ENCODE data around the gene OGDH. TPM values are rescaled to one million over a fixed set of nuclear protein-coding genes. Genes with fewer than 3 reads are reported as not detected.

The OGDH gene
- total and polyA plus RNA-seq, 2 of the 4 experiments (the other 2 are of a cell fraction): 47.4 to 56.5 TPM

DNA sequence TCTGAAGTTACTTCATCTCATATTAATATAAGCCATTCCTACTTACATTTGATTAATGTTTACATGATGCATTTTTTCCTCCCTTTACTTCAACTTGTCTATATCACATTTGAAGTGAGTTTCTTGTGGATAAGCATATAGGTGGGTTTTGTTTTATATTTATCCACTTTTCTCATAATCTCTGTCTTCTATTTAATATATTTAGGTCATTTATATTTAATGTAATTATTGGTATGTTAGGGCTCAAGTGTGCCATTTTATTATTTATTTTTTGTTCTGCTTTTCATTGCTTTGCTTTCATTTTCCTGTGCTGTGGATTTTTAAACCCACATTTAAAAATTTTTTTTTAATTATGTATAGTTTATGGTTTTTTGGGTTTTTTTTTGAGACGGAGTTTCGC lies 54.8 kb downstream of the OGDH start:
- H2BK120ac ChIP-seq (ENCODE audit: low read depth, low read length): no peak overlapping the region
- no peaks in the 10 kb centered on the region for H3K4me1 ChIP-seq (ENCODE audit: control insufficient read depth, insufficient read depth, low read length)
- ChIA-PET POLR2A (ENCODE audit: unreplicated experiment) (no interaction called here), CTCF (no interaction called here)
- BruUV-seq (replicated peaks): no TSS peak
- intact Hi-C loops (cut with micrococcal nuclease) (no loop called here), in situ Hi-C loops (cut with MboI; ENCODE audit: low sequenced_read_pairs) (no loop called here), dilution Hi-C loops (cut with HindIII; ENCODE audit: low sequenced_read_pairs, unreplicated experiment) (no loop called here)
- ATAC-seq (ENCODE audit: low read depth) (no peak), DNase-seq (no peak)
- H2AK9ac ChIP-seq (replicated peaks; ENCODE audit: low read depth, low read length, poor library complexity): no peak overlapping the region
- no CpG with 5 or more reads among the region's 2 CpGs for WGBS, 2 experiments (ENCODE audit: extremely low coverage in 2 of 2, insufficient read length in 1 of 2)
- H3K9ac ChIP-seq (ENCODE audit: low read depth, low read length): no peak overlapping the region
- no peaks in the 10 kb centered on the region for H3K27me3 ChIP-seq (ENCODE audit: control insufficient read depth, insufficient read depth, low read length)
- no peak overlapping the region for H2AFZ ChIP-seq (replicated peaks; ENCODE audit: low read length, poor library complexity)
- H4K8ac ChIP-seq (ENCODE audit: low read depth in 2 of 2, low read length in 2 of 2): no peak overlapping the region
- H3K9me3 ChIP-seq (ENCODE audit: control insufficient read depth, insufficient read depth, low read length): peaks cover 8% of the 10 kb centered on the region
- H3K79me1 ChIP-seq (ENCODE audit: low read depth in 1 of 2, low read length in 2 of 2): peaks cover 5 to 16% of the 10 kb centered on the region in 2 experiments; a peak in 3 of 4 replicates
- H3K9me1 ChIP-seq (ENCODE audit: insufficient read depth, low read length): peaks cover 8% of the 10 kb centered on the region
- no peak overlapping the region for H3K4me2 ChIP-seq (ENCODE audit: low read depth, low read length)
- no peak overlapping the region for H2AK5ac ChIP-seq (ENCODE audit: low read depth, low read length)
- no peak overlapping the region for H4K5ac ChIP-seq (ENCODE audit: low read depth, low read length)
- TF ChIP-seq, protein P1, sequence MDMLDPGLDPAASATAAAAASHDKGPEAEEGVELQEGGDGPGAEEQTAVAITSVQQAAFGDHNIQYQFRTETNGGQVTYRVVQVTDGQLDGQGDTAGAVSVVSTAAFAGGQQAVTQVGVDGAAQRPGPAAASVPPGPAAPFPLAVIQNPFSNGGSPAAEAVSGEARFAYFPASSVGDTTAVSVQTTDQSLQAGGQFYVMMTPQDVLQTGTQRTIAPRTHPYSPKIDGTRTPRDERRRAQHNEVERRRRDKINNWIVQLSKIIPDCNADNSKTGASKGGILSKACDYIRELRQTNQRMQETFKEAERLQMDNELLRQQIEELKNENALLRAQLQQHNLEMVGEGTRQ (IDR thresholded peaks at IDR 0.05; ENCODE audit: low read depth, low read length): no peak
- TF ChIP-seq CEBPB (IDR thresholded peaks at IDR 0.05; ENCODE audit: low read depth, low read length) (no peak), BHLHE40 (IDR thresholded peaks at IDR 0.05; ENCODE audit: low read depth, low read length) (no peak), MAZ (IDR thresholded peaks at IDR 0.05; ENCODE audit: borderline replicate concordance, low read depth, low read length) (no peak), RAD21 (IDR thresholded peaks at IDR 0.05; ENCODE audit: low read length) (no peak), CHD1 (IDR thresholded peaks at IDR 0.05; ENCODE audit: low read depth, low read length) (no peak), NFE2L2 (IDR thresholded peaks at IDR 0.05; ENCODE audit: low read depth, low read length) (no peak), POLR2A (IDR thresholded peaks at IDR 0.05; ENCODE audit: low read depth, low read length) (no peak), MAFK (IDR thresholded peaks at IDR 0.05; ENCODE audit: low read depth, low read length) (no peak), SMC3 (IDR thresholded peaks at IDR 0.05; ENCODE audit: low read depth, low read length) (no peak), FOS (IDR thresholded peaks at IDR 0.05; ENCODE audit: low read depth, low read length) (no peak), MXI1 (IDR thresholded peaks at IDR 0.05; ENCODE audit: borderline replicate concordance, low read depth, low read length) (no peak), RFX5 (IDR thresholded peaks at IDR 0.05; ENCODE audit: low read depth, low read length) (no peak), RCOR1 (IDR thresholded peaks at IDR 0.05; ENCODE audit: insufficient replicate concordance, low read length) (no peak), ELK1 (IDR thresholded peaks at IDR 0.05; ENCODE audit: borderline replicate concordance, low read depth, low read length) (no peak)
- TF ChIP-seq, protein P2, sequence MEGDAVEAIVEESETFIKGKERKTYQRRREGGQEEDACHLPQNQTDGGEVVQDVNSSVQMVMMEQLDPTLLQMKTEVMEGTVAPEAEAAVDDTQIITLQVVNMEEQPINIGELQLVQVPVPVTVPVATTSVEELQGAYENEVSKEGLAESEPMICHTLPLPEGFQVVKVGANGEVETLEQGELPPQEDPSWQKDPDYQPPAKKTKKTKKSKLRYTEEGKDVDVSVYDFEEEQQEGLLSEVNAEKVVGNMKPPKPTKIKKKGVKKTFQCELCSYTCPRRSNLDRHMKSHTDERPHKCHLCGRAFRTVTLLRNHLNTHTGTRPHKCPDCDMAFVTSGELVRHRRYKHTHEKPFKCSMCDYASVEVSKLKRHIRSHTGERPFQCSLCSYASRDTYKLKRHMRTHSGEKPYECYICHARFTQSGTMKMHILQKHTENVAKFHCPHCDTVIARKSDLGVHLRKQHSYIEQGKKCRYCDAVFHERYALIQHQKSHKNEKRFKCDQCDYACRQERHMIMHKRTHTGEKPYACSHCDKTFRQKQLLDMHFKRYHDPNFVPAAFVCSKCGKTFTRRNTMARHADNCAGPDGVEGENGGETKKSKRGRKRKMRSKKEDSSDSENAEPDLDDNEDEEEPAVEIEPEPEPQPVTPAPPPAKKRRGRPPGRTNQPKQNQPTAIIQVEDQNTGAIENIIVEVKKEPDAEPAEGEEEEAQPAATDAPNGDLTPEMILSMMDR (conservative IDR thresholded peaks at IDR 0.05; ENCODE audit: low read depth, low read length): no peak
- H3K4ac ChIP-seq (ENCODE audit: low read depth, low read length): no peak overlapping the region
- H2BK15ac ChIP-seq (ENCODE audit: low read depth, low read length): no peak overlapping the region
- no peaks in the 10 kb centered on the region for H4K20me1 ChIP-seq (ENCODE audit: insufficient read depth, low read length)
- H4K91ac ChIP-seq (ENCODE audit: insufficient read depth, low read depth, low read length): no peak overlapping the region
- no peak overlapping the region for H3K27ac ChIP-seq (ENCODE audit: insufficient read depth, low read length)
- H3K56ac ChIP-seq (ENCODE audit: extremely low read depth, insufficient read depth, low read length): no peak overlapping the region
- no peak overlapping the region for H2BK20ac ChIP-seq (ENCODE audit: low read depth, low read length)
- no peak overlapping the region for H3K23ac ChIP-seq (ENCODE audit: low read depth, low read length)
- H2BK5ac ChIP-seq (ENCODE audit: low read depth, low read length, poor library complexity, severe bottlenecking): no peak overlapping the region
- H3K36me3 ChIP-seq (ENCODE audit: control insufficient read depth, insufficient read depth, low read length): peaks cover 8% of the 10 kb centered on the region
- no peak overlapping the region for H3K18ac ChIP-seq (ENCODE audit: low read depth, low read length)
- H3K14ac ChIP-seq (replicated peaks; ENCODE audit: low read depth, low read length): no peak overlapping the region
- no peak overlapping the region for H3K4me3 ChIP-seq (ENCODE audit: insufficient read depth, low read depth, low read length)

Measured in IMR-90 (cell line).